Ovary (tissue), 9 donors: Measurements from ENCODE around the gene PPP2R5D. TPM values are rescaled to one million over a fixed set of nuclear protein-coding genes. Genes with fewer than 3 reads are reported as not detected.
A peak's percentile ranks its signal among the peaks of the same experiment; 100 is the strongest.

ENCODE experiments used
- DNase-seq, 5 donors: peaks; one replicate each; pipeline ENCODE4 v3.0.0-alpha.2; 2019 to 2020
- H3K27ac ChIP-seq, 2 donors: fragments of 200-600 bp; one replicate each; pipeline versions ENCODE4 v1.5.1 to v1.8.0; 2019 to 2022
- H3K27me3 ChIP-seq: fragments of 200-600 bp; one replicate; pipeline ENCODE4 v1.8.0; 2022
- H3K36me3 ChIP-seq: fragments of 200-600 bp; sonication (generic); one replicate; pipeline ENCODE4 v1.5.1; 2019
- H3K4me1 ChIP-seq: one replicate; pipeline ENCODE4 v1.8.1; 2013; ENCODE audit warnings: mild to moderate bottlenecking, moderate library complexity; ENCODE audit not compliant: insufficient read depth
- H3K4me3 ChIP-seq: fragments of 200-600 bp; sonication (generic); one replicate; pipeline ENCODE4 v1.5.1; 2017
- H3K9me3 ChIP-seq, 2 donors: fragments of 200-600 bp in 1 of 2; sonication (generic) in 1 of 2; one replicate each; pipeline versions ENCODE4 v1.5.1 to v1.8.1; 2013 to 2019; ENCODE audit warnings: mild to moderate bottlenecking in 1 of 2, moderate library complexity in 1 of 2
- EP300 ChIP-seq: sonication (generic); formaldehyde crosslinking; IDR thresholded peaks from one replicate; pipeline ENCODE4 v1.6.1; 2017; ENCODE audit warnings: antibody characterized with exemption
- POLR2A ChIP-seq: fragments of 450-650 bp; IDR thresholded peaks from one replicate; pipeline ENCODE4 v1.6.1; 2017; ENCODE audit warnings: antibody characterized with exemption, mild to moderate bottlenecking, moderate library complexity
- WGBS, 3 donors: extraction: QIAGEN DNeasy Blood & Tissue Kit in 1 of 3; methylation state at CpG; one replicate each; pipeline versions ENCODE4 v1.1.5 to v1.1.7; 2013 to 2017; 5-methylcytosine and 5-hydroxymethylcytosine counted together
- intact Hi-C, 4 donors: fragments of 100-400 bp; cut with DNase I; formaldehyde crosslinking; loops; one replicate each; pipeline versions ENCODE4 v1.11.0 to v1.15.1; 2022 to 2023
- polyA plus RNA-seq, 2 donors: library from polyadenylated mRNA; stranded (reverse); fragments of 200-250 nt in 1 of 2; fragments of 350-450 nt in 1 of 2; fragmentation: Illumina TruSeq in 1 of 2; extraction: RNeasy Lipid Tissue Mini Kit (QIAGEN cat#74804) in 1 of 2; gene quantifications; one replicate each; pipeline ENCODE4 v1.2.3, GENCODE V29; 2013 to 2014
- total RNA-seq, 7 donors: library from RNA; depleted of rRNA in 2 of 7; stranded (reverse); fragments of >200 nt in 2 of 7; fragmentation: NEBNext Ultra II Directional in 3 of 7; extraction: Animal tissue kit (Norgen Biotek cat#: 25700) in 3 of 7; gene quantifications; one replicate each; pipeline versions ENCODE4 v1.1.0 to v1.2.4, GENCODE V29; 2016 to 2023
- TF ChIP-seq, protein P1 (sequence below), 3 donors: fragments of 450-650 bp in 2 of 3; fragments of 200-600 bp in 1 of 3; IDR thresholded peaks; one replicate each; pipeline versions ENCODE4 v1.5.1 to v1.8.0; 2016 to 2022; ENCODE audit warnings: antibody characterized with exemption in 3 of 3, mild to moderate bottlenecking in 1 of 3
- donor health status: DM: no; HTN: no; CAD: no; lungs with moderate emphysema.
- donor health status: DM: no; HTN: no; CAD: no.
- donor health status: Bipolar disorder and iron deficiency.
- donor health status: DM: yes; HTN: yes; CAD: no.
- donor health status: DM: no; HTN: no; CAD: no.
- donor health status: DM: yes; HTN: yes; CAD: no.

The PPP2R5D gene
- total and polyA plus RNA-seq, 9 donors = 20.4 to 78.1 (median 34.1) TPM

GRCh38 chr6:42958125-42958524 is 26.2 kb upstream of the PPP2R5D start:
- no peak for DNase-seq
- Histone ChIP-seq H3K4me3 (no peak overlapping the region), H3K4me1 (peaks cover 5% of the 10 kb centered on the region), H3K27ac (no peak overlapping the region), H3K27me3 (no peaks in the 10 kb centered on the region), H3K9me3 (no peaks in the 10 kb centered on the region), H3K36me3 (no peaks in the 10 kb centered on the region)
- 74 to 88% (median 87%) methylated on average over 8 of the region's 8 CpGs for WGBS, 3 donors
- intact Hi-C loops = no loop called here
- TF ChIP-seq, protein P1, sequence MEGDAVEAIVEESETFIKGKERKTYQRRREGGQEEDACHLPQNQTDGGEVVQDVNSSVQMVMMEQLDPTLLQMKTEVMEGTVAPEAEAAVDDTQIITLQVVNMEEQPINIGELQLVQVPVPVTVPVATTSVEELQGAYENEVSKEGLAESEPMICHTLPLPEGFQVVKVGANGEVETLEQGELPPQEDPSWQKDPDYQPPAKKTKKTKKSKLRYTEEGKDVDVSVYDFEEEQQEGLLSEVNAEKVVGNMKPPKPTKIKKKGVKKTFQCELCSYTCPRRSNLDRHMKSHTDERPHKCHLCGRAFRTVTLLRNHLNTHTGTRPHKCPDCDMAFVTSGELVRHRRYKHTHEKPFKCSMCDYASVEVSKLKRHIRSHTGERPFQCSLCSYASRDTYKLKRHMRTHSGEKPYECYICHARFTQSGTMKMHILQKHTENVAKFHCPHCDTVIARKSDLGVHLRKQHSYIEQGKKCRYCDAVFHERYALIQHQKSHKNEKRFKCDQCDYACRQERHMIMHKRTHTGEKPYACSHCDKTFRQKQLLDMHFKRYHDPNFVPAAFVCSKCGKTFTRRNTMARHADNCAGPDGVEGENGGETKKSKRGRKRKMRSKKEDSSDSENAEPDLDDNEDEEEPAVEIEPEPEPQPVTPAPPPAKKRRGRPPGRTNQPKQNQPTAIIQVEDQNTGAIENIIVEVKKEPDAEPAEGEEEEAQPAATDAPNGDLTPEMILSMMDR (IDR thresholded peaks at IDR 0.05) = no peak
- no peak for TF ChIP-seq POLR2A
- TF ChIP-seq EP300 = no peak

DNA sequence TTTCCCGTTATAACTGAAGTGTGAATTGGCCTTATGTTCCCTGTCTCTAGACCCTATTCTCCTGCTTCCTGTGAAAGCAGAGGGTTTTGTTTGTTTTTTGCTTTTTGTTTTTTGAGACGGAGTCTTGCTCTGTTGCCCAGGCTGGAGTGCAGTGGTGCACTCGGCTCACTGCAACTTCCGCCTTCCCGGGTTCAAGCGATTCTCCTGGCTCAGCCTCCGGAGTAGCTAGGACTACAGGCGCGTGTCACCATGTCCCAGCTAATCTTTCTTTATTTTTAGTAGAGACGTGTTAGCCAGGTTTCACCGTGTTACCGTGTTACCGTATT is 24.5 kb upstream of the PPP2R5D start:
- Histone ChIP-seq H3K4me1 (peaks cover 5% of the 10 kb centered on the region), H3K4me3 (peak overlapping the region; percentile 43), H3K9me3 (no peaks in the 10 kb centered on the region), H3K36me3 (peaks cover 3% of the 10 kb centered on the region), H3K27me3 (no peaks in the 10 kb centered on the region), H3K27ac (no peak overlapping the region)
- WGBS, 3 donors = 5 to 36% (median 10%) methylated on average over 13 of the region's 13 CpGs
- intact Hi-C loops = loop anchor here in 1 of 4 donors (10.0 kb wide), 1 partner anchor 45 kb away; the partner anchor contains the start of gene PTCRA
- DNase-seq = no peak
- TF ChIP-seq, protein P1 (IDR thresholded peaks at IDR 0.05) = no peak
- no peak for TF ChIP-seq POLR2A
- TF ChIP-seq EP300 = no peak

- H3K4me3 ChIP-seq = peak within 1 kb of the TSS; percentile 43
- no peaks in the 10 kb centered on the region for H3K9me3 ChIP-seq
- intact Hi-C loops = loop anchor here in 1 of 4 donors (10.0 kb wide), 1 partner anchor 46 kb away; the partner anchor contains the start of gene PTCRA
- peak; percentile 48 to 74 (median 55) for DNase-seq
- H3K27ac ChIP-seq = no peak within 1 kb of the TSS
- H3K4me1 ChIP-seq = peaks cover 5% of the 10 kb centered on the region
- peaks cover 3% of the 10 kb centered on the region for H3K36me3 ChIP-seq
- WGBS, 3 donors = 1 to 5% (median 2%) methylated on average over 38 to 62 of the region's 62 CpGs
- H3K27me3 ChIP-seq = no peaks in the 10 kb centered on the region
- TF ChIP-seq POLR2A (no peak), EP300 (no peak)
- TF ChIP-seq, protein P1 (IDR thresholded peaks at IDR 0.05) = no peak
Observed at GRCh38 chr6:42960243-42961019, 23.9 kb upstream of the PPP2R5D start, which contains the start of gene GNMT. GNMT (plus strand) TSS chr6:42960754; CDS start chr6:42960768, 14 bp downstream.

GRCh38 chr6:42961020-42961470 is 23.3 kb upstream of the PPP2R5D start:
- Histone ChIP-seq H3K4me1 (peaks cover 5% of the 10 kb centered on the region), H3K9me3 (no peaks in the 10 kb centered on the region), H3K4me3 (peak overlapping the region; percentile 43), H3K27ac (no peak overlapping the region), H3K36me3 (peaks cover 3% of the 10 kb centered on the region), H3K27me3 (no peaks in the 10 kb centered on the region)
- WGBS, 3 donors = 15 to 34% (median 27%) methylated on average over 9 to 15 of the region's 15 CpGs
- TF ChIP-seq POLR2A (no peak), EP300 (no peak)
- TF ChIP-seq, protein P1 (IDR thresholded peaks at IDR 0.05) = no peak
- no peak for DNase-seq
- intact Hi-C loops = loop anchor here in 1 of 4 donors (10.0 kb wide), 1 partner anchor 46 kb away; the partner anchor contains the start of gene PTCRA
